Dermis lymphatic vessel endothelial cell (primary cell): ENCODE data around the gene TCF23. TPM values are rescaled to one million over a fixed set of nuclear protein-coding genes. Genes with fewer than 3 reads are reported as not detected.

Experiments
- total RNA-seq: library from RNA; depleted of rRNA; stranded (reverse); fragments of >200 nt; gene quantifications from 2 replicates; pipeline ENCODE4 v1.2.1, GENCODE V29; 2014

Gene TCF23
- total RNA-seq: not detected in 2 replicates

GRCh38 chr2:27148801-27149439, at the start of gene TCF23:
Gene TCF23 (plus strand): TSS chr2:27149004. CDS start chr2:27149134, 130 bp downstream.

DNA sequence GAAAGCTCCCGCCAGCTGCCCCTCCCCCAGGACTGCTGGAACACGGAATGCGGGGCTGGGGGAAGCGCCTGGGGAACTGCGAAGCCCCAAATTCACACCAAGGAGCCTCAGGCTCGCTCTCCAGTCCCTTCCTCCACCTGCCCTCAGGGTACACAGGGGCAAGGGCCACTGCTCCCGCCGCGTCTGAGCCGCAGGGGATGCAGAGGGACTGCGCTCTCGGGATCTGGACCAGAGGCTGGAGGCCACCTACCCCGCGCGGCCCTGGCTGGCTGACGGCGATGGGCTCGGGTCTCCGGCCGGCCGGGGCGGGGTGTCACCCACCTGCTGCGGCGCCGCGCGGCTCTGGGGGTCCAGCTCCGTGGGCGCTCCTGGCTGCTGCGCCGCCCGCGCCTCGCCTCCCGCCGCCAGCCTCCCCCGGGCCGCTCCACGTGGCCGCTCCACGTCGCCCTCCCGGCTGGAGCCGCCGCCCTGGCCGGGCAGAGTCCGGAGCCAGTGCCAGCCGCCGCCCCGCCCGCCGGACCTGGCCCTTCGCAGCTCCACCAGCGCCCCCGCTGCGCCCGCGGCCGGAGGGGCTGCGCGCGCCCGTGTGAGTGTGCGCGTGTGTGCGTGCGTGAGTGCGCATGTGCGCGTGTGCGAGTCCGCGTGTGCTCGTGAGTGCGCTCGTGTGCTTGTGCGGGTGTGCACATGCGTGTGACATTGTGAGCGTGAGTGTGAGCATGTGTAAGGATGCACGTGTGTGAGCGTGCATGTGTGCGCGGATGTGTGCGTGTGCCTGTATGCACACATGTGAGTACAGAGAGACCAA, 30.1 kb upstream of the TCF23 start, which contains the start of gene CGREF1:
Gene CGREF1, minus strand, starts transcription at position 604 of the 805 bp plus-strand sequence. CDS start 14,762 bp downstream, outside the sequence.

DNA sequence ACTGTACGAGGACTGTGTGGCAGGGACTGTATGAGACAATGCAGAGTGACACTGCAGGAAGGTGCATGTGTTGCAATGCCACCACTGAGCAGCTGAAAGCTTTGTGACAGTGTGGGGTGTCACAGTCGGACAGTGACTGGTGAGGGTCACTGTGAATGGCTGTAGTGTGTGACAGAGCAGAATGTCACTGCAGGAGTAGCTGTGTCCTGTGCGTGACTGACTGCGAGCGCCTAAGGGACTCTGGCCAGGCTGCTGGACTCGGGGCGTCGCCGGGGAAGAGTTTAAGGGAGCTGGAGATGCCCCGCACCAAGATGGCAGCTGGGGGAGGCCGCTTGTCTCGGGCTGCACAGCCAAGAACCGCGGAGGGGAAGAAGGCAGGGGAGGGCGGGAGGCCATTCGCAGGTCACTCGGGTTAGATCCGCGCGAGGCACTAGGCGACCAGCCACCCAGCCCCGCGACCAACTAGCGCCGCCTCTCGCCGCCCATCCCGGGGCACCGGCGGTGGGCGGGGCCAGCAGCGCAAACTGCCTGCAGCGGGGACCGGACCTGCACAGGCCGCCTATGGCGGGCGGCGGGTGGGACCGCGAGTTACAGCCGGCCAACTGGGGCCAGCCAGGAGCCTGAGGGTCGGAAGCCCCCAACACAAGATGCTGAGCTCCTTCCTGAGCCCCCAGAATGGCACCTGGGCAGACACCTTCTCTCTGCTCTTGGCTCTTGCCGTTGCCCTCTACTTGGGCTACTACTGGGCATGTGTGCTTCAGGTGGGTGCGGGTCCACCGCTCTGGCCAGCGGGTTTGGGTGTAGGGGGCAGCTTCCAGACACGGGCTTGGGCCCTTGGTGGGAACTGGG, 25.3 kb upstream of the TCF23 start, which contains the start of gene ABHD1:
Gene ABHD1, plus strand, starts transcription at position 514 of the 849 bp plus-strand sequence. Its CDS starts 134 bp downstream, at position 648.

DNA sequence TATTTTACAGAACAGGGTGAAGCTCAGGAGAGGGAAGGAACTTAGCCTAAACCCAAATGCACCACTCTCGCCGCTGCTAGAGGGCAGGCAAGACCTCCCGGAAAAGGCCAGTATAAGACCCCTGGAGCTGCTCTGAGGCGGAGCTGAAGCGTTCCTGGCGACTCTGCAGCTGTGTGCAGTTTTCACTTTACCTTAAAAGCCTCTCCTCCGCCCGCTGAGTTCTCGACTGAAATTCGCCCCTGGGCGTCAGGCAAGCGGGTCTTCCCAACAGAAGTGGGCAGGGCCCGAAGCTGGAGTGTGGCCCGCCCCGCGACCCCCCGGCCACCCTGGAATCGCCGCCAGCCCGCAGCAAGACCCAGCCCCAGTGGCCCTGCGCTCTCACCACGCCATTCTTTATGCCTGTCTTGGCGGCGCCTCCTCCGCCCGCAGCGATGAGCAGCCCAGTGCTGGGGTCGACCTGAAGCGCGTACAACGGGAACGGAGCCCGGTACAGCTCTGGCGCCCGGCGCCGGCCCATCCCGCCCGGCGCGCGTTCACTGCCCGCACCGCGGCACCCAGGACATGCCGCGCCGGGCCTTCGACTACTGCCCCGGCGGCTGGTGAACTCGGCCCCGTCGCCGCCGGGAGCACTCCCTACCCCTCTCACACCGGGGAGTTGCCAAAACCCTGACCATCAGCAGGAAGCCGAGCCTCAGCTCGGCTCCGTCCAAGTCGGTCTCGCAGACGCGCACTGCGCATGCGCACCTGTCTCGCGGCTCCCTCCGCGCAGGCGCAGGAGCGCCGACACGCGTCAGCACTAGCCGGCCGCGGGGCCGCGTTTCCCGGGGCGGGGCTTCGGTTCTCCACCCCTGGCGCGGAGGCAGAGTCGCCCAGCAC, 14.7 kb upstream of the TCF23 start, which contains the start of gene PREB:
Gene PREB, minus strand, starts transcription at position 732 of the 876 bp plus-strand sequence. Its CDS starts 215 bp downstream, at position 517.

DNA sequence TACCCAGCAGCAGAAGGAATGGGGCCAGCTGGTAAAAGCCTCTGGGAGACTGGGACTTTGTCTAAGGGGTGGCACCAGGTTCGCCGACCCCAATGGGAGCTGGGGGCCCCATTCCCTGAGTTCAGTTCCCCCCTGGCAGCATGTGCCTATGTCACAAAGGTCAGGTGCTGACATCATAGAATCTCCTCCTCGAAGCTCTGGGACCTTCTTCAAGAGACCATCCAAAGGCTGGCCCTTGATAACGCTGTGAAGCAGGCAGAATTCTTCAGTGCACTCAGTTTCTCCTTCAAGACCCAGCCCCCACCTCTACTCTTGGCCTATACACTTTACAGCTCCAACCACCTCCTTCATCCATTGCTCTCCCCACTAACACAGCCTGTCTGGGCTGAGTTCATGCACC, 9.5 kb upstream of the TCF23 start, which contains the start of gene PRR30:
Gene PRR30, minus strand, starts transcription at position 101 of the 400 bp plus-strand sequence. CDS start 1,081 bp downstream, outside the sequence.

Other genes starting within 250 kb of the TCF23 start
- gene MAPRE3, start 178.4 kb upstream of the TCF23 start, total RNA-seq: 1.4 and 1.5 TPM in 2 replicates
- 17.0 and 23.1 TPM in 2 replicates for gene TMEM214, start 116.0 kb upstream of the TCF23 start, total RNA-seq
- gene AGBL5, start 97.3 kb upstream of the TCF23 start, total RNA-seq: 17.3 and 20.0 TPM in 2 replicates
- 403 and 523 TPM in 2 replicates for gene OST4, start 77.3 kb upstream of the TCF23 start, total RNA-seq
- gene EMILIN1, start 70.4 kb upstream of the TCF23 start, total RNA-seq: 22.8 and 34.8 TPM in 2 replicates
- 2.4 and 4.3 TPM in 2 replicates for gene KHK, start 62.2 kb upstream of the TCF23 start, total RNA-seq
- gene CGREF1, start 29.9 kb upstream of the TCF23 start, total RNA-seq: 1.7 and 2.3 TPM in 2 replicates
- not detected in 2 replicates for gene ABHD1, start 25.2 kb upstream of the TCF23 start, total RNA-seq
- 25.3 and 28.4 TPM in 2 replicates for gene PREB, start 14.4 kb upstream of the TCF23 start, total RNA-seq
- not detected in 2 replicates for gene PRR30, start 9.6 kb upstream of the TCF23 start, total RNA-seq
- 107 and 121 TPM in 2 replicates for gene ATRAID, start 63.0 kb downstream of the TCF23 start, total RNA-seq
- 18.1 and 19.4 TPM in 2 replicates for gene SLC5A6, start 63.3 kb downstream of the TCF23 start, total RNA-seq
- 21.6 and 22.9 TPM in 2 replicates for gene CAD, start 68.4 kb downstream of the TCF23 start, total RNA-seq
- gene SLC30A3, start 114.0 kb downstream of the TCF23 start, total RNA-seq: 6.3 and 21.2 TPM in 2 replicates
- 0.60 and 2.4 TPM in 2 replicates for gene DNAJC5G, start 126.4 kb downstream of the TCF23 start, total RNA-seq
- 0.52 and 1.3 TPM in 2 replicates for gene TRIM54, start 133.4 kb downstream of the TCF23 start, total RNA-seq
- gene UCN, start 159.4 kb downstream of the TCF23 start, total RNA-seq: 0.22 and 0.34 TPM in 2 replicates
- gene MPV17, start 174.1 kb downstream of the TCF23 start, total RNA-seq: 38.0 and 43.1 TPM in 2 replicates
- gene GTF3C2, start 207.8 kb downstream of the TCF23 start, total RNA-seq: 17.0 and 22.3 TPM in 2 replicates
- gene EIF2B4, start 221.3 kb downstream of the TCF23 start, total RNA-seq: 21.5 and 25.9 TPM in 2 replicates
- gene SNX17, start 221.6 kb downstream of the TCF23 start, total RNA-seq: 130 and 131 TPM in 2 replicates
- gene ZNF513, start 231.7 kb downstream of the TCF23 start, total RNA-seq: 6.4 and 6.8 TPM in 2 replicates